ENCODE data around the gene SPIRE1.

GRCh38 chr18:12540751-12541150, 117.2 kb downstream of the SPIRE1 start:
- TF ChIP-seq CTCF (IDR thresholded peaks at IDR 0.05) = no peak
- no peak for TF ChIP-seq POLR2AphosphoS5 (IDR thresholded peaks at IDR 0.05)
- TF ChIP-seq POLR2A (IDR thresholded peaks at IDR 0.05) = no peak
- TF ChIP-seq EP300 (IDR thresholded peaks at IDR 0.05) = no peak
